Ishikawa (cell line): Measurements from ENCODE around the gene CTRB2.

ENCODE experiments used
- CEBPB ChIP-seq: IDR thresholded peaks from 2 replicates; pipeline ENCODE4 v1.6.1; 2012
- CREB1 ChIP-seq: IDR thresholded peaks from 2 replicates; pipeline ENCODE4 v1.6.1; 2012; ENCODE audit warnings: low read depth
- EGR1 ChIP-seq: IDR thresholded peaks from 2 replicates; pipeline ENCODE4 v1.6.1; 2012
- EP300 ChIP-seq: IDR thresholded peaks from 2 replicates; pipeline ENCODE4 v1.6.1; 2012; ENCODE audit warnings: borderline replicate concordance
- FOXM1 ChIP-seq: IDR thresholded peaks from 2 replicates; pipeline ENCODE4 v1.6.1; 2012; ENCODE audit warnings: low read depth, borderline replicate concordance
- NFIC ChIP-seq: IDR thresholded peaks from 2 replicates; pipeline ENCODE4 v1.6.1; 2012
- RAD21 ChIP-seq: IDR thresholded peaks from 2 replicates; pipeline ENCODE4 v1.6.1; 2012; ENCODE audit warnings: low read depth
- TAF1 ChIP-seq: IDR thresholded peaks from 2 replicates; pipeline ENCODE4 v1.6.1; 2012; ENCODE audit warnings: low read depth, mild to moderate bottlenecking
- TCF12 ChIP-seq: IDR thresholded peaks from 2 replicates; pipeline ENCODE4 v1.6.1; 2012; ENCODE audit warnings: low read depth
- TEAD4 ChIP-seq: IDR thresholded peaks from 2 replicates; pipeline ENCODE4 v1.6.1; 2012
- YY1 ChIP-seq: IDR thresholded peaks from 2 replicates; pipeline ENCODE4 v1.6.1; 2012; ENCODE audit warnings: low read depth
- ZBTB7A ChIP-seq: IDR thresholded peaks from 2 replicates; pipeline ENCODE4 v1.6.1; 2012; ENCODE audit warnings: low read depth
- TF ChIP-seq, protein P1 (sequence below): IDR thresholded peaks from 2 replicates; pipeline ENCODE4 v1.6.1; 2012; ENCODE audit warnings: low read depth, mild to moderate bottlenecking
- TF ChIP-seq, protein P2 (sequence below): IDR thresholded peaks from 2 replicates; pipeline ENCODE4 v1.6.1; 2012
- TF ChIP-seq, protein P3 (sequence below): IDR thresholded peaks from 2 replicates; pipeline ENCODE4 v1.6.1; 2012

CTRB2 gene

DNA sequence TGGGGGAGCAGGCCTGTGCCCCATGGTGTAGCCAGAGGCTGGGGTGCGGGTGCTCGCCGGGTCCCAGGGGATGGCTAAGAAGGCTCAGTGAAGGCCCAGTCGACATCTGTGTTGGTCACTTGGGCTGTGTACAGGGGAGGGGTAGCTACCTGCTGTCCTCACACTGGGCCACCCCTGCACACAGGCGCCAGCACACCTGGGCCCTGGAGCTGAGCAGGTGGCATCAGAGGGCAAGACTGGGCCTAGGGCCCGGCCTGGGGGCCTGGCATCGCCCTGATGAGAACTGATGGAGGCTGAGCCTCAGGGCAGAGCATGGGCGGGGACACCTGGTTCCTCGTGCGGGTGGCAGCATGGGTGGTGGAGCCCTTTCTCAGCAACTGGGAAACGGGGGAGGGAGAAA, 870 bp upstream of the CTRB2 start:
- TF ChIP-seq EP300 (no peak), ZBTB7A (no peak), CREB1 (no peak), YY1 (no peak), TAF1 (no peak), EGR1 (no peak), CEBPB (no peak)
- TF ChIP-seq, protein P1, sequence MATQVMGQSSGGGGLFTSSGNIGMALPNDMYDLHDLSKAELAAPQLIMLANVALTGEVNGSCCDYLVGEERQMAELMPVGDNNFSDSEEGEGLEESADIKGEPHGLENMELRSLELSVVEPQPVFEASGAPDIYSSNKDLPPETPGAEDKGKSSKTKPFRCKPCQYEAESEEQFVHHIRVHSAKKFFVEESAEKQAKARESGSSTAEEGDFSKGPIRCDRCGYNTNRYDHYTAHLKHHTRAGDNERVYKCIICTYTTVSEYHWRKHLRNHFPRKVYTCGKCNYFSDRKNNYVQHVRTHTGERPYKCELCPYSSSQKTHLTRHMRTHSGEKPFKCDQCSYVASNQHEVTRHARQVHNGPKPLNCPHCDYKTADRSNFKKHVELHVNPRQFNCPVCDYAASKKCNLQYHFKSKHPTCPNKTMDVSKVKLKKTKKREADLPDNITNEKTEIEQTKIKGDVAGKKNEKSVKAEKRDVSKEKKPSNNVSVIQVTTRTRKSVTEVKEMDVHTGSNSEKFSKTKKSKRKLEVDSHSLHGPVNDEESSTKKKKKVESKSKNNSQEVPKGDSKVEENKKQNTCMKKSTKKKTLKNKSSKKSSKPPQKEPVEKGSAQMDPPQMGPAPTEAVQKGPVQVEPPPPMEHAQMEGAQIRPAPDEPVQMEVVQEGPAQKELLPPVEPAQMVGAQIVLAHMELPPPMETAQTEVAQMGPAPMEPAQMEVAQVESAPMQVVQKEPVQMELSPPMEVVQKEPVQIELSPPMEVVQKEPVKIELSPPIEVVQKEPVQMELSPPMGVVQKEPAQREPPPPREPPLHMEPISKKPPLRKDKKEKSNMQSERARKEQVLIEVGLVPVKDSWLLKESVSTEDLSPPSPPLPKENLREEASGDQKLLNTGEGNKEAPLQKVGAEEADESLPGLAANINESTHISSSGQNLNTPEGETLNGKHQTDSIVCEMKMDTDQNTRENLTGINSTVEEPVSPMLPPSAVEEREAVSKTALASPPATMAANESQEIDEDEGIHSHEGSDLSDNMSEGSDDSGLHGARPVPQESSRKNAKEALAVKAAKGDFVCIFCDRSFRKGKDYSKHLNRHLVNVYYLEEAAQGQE = no peak
- TF ChIP-seq, protein P2, sequence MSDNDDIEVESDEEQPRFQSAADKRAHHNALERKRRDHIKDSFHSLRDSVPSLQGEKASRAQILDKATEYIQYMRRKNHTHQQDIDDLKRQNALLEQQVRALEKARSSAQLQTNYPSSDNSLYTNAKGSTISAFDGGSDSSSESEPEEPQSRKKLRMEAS = no peak

- TF ChIP-seq NFIC = no peak
Measured at GRCh38 chr16:75204410-75204758, 2.6 kb downstream of the CTRB2 start.

GRCh38 chr16:75203667-75204409, 3.1 kb downstream of the CTRB2 start:
- no peak for TF ChIP-seq EP300
- TF ChIP-seq TAF1 = no peak
- TF ChIP-seq, protein P1 = no peak

DNA sequence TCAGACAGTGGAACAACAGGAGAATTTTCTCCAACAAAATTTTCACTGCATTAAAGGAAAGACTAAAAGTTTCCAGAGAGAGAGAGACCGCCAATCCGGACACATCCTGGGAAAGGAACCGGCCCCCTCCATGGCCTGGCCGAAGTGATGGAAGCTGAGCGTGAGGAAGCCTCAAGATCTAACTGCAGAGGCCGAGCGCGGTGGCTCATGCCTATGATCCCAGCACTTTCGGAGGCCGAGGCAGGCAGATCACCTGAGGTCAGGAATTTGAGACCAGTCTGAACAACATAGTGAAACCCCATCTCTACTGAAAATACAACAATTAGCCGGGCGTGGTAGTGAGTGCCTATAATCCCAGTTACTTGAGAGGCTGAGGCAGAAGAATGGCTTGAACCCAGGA, 3.9 kb downstream of the CTRB2 start:
- TF ChIP-seq TAF1 (no peak), YY1 (no peak), NFIC (no peak), RAD21 (no peak), CEBPB (no peak), CREB1 (no peak), EGR1 (no peak), ZBTB7A (no peak), EP300 (no peak)
- TF ChIP-seq, protein P3, sequence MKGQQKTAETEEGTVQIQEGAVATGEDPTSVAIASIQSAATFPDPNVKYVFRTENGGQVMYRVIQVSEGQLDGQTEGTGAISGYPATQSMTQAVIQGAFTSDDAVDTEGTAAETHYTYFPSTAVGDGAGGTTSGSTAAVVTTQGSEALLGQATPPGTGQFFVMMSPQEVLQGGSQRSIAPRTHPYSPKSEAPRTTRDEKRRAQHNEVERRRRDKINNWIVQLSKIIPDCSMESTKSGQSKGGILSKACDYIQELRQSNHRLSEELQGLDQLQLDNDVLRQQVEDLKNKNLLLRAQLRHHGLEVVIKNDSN = no peak
- TF ChIP-seq, protein P1 = no peak

DNA sequence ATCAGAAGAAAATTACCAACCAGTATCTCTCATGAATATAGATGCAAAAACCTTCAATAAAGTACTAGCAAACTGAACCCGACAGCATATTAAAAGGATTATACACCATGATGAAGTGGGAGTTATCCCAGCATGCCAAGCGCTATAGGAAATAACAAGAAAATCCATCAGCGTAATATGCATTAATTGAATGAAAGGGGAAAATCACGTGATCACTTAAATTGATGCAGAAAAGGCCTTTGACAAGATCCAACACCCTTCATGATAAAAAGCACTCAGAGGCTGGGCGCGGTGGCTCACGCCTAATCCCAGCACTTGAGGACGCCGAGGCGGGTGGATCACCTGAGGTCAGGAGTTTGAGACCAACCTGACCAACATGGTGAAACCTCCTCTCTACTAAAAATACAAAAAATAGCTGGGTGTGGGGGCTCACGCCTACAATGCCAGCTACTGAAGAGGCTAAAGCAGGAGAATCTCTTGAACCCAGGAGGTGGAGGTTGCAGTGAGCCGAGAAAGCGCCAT, 4.8 kb downstream of the CTRB2 start:
- TF ChIP-seq NFIC = no peak
- TF ChIP-seq TEAD4 = no peak
- no peak for TF ChIP-seq EP300
- no peak for TF ChIP-seq ZBTB7A

- TF ChIP-seq EP300 = no peak
- TF ChIP-seq TAF1 = no peak
- no peak for TF ChIP-seq NFIC
- no peak for TF ChIP-seq FOXM1
- TF ChIP-seq, protein P3 = no peak
- TF ChIP-seq TCF12 = no peak
- TF ChIP-seq, protein P1 = no peak
- TF ChIP-seq ZBTB7A = no peak
- TF ChIP-seq, protein P2 = no peak
- TF ChIP-seq TEAD4 = no peak
- TF ChIP-seq CREB1 = no peak
- no peak for TF ChIP-seq RAD21
Measured at GRCh38 chr16:75198135-75198600, 8.8 kb downstream of the CTRB2 start.
